Measurements from ENCODE around the gene DUSP3. TPM values are rescaled to one million over a fixed set of nuclear protein-coding genes. Genes with fewer than 3 reads are reported as not detected.

Gene DUSP3
- total RNA-seq, 1 experiment from 2014 or later, result 16.9 TPM

- Histone ChIP-seq H3K23me2 (ENCODE audit: insufficient read length, low read depth, low read length, poor library complexity, severe bottlenecking) (peaks cover 7% of the 10 kb centered on the region), H3K9ac (ENCODE audit: extremely low read depth, insufficient read length, low read length) (no peak overlapping the region), H3K23ac (ENCODE audit: insufficient read length, low read depth, low read length) (no peak overlapping the region), H3K27me3 (ENCODE audit: insufficient read depth, low read length) (peaks cover 10% of the 10 kb centered on the region; the same call in 1 of the 2 replicates), H4K91ac (ENCODE audit: insufficient read length, low read depth, low read length) (no peak overlapping the region), H3K4ac (ENCODE audit: low read depth, low read length) (no peak overlapping the region), H2BK12ac (ENCODE audit: insufficient read length, low read depth, low read length) (no peak overlapping the region), H3T11ph (ENCODE audit: low read length) (no peak overlapping the region), H2BK5ac (ENCODE audit: insufficient read length, low read length) (no peak overlapping the region), H4K20me1 (ENCODE audit: control insufficient read depth, insufficient read depth, insufficient read length) (no peaks in the 10 kb centered on the region), H4K5ac (ENCODE audit: insufficient read length, low read depth, low read length) (no peak overlapping the region), H3K27ac (ENCODE audit: insufficient read length, low read depth, low read length) (no peak overlapping the region), H4K8ac (replicated peaks; ENCODE audit: insufficient read length, low read depth, low read length) (no peak overlapping the region), H2AK5ac (ENCODE audit: insufficient read length, low read length) (no peak overlapping the region), H2BK15ac (ENCODE audit: low read depth, low read length) (no peak overlapping the region), H3K56ac (ENCODE audit: insufficient read length, low read depth, low read length) (no peak overlapping the region), H3K18ac (ENCODE audit: insufficient read length, low read depth, low read length) (no peak overlapping the region), H3K14ac (ENCODE audit: insufficient read depth, low read length) (no peak overlapping the region), H3K4me1 (ENCODE audit: insufficient read depth, low read length) (no peaks in the 10 kb centered on the region; the same call in 1 of the 2 replicates), H3K9me3 (ENCODE audit: control insufficient read depth, low read depth, low read length) (no peaks in the 10 kb centered on the region), H2AFZ (ENCODE audit: low read length) (no peak overlapping the region), H3K4me2 (ENCODE audit: insufficient read depth, insufficient read length, low read length) (no peak overlapping the region), H2BK20ac (ENCODE audit: low read depth, low read length, poor library complexity, severe bottlenecking) (no peak overlapping the region), H2BK120ac (ENCODE audit: low read depth, low read length, poor library complexity, severe bottlenecking) (no peak overlapping the region), H3K79me1 (ENCODE audit: insufficient read depth, low read depth, low read length, poor library complexity, severe bottlenecking) (no peaks in the 10 kb centered on the region), H3K79me2 (ENCODE audit: insufficient read depth, low read length) (no peaks in the 10 kb centered on the region)
- DNase-seq, result no peak
- whole genome bisulfite sequencing (ENCODE audit: extremely low coverage, insufficient read length, low lambda C conversion rate), result no CpG with 5 or more reads among the region's 5 CpGs
- no peaks in the 10 kb centered on the region for H3K36me3 Mint-ChIP-seq (ENCODE audit: insufficient read depth in 1 of 3, low read depth in 3 of 3)
- TF ChIP-seq CTCF (conservative IDR thresholded peaks at IDR 0.05), result no peak
- peaks cover 36% of the 10 kb centered on the region for H3K27me3 Mint-ChIP-seq (ENCODE audit: low read depth)
- H3K9me3 Mint-ChIP-seq, result no peaks in the 10 kb centered on the region
- peak overlapping the region in 1 of 2 experiments; percentile 20; a peak in 1 of 5 replicates for H3K4me3 Mint-ChIP-seq
- H3K4me1 Mint-ChIP-seq, result peaks cover 39 to 46% of the 10 kb centered on the region in 2 experiments
- no peak overlapping the region; a peak in 1 of 7 replicates for H3K27ac Mint-ChIP-seq
Measured at GRCh38 chr17:43718544-43718943, 60.2 kb downstream of the DUSP3 start.
